ENCODE measurements around the gene CCDC175. TPM values are rescaled to one million over a fixed set of nuclear protein-coding genes. Genes with fewer than 3 reads are reported as not detected.
A peak's percentile ranks its signal among the peaks of the same experiment; 100 is the strongest.

Gene CCDC175
- total RNA-seq, 1 donor from 2014 or later, result not detected

- intact Hi-C loops (cut with DNase I), result no loop called here
- H3K4me3 ChIP-seq, result no peak overlapping the region
- no peaks in the 10 kb centered on the region for H3K27me3 ChIP-seq
- no peak overlapping the region for H3K27ac ChIP-seq
- H3K4me1 ChIP-seq, result no peaks in the 10 kb centered on the region
- H3K36me3 ChIP-seq, result peaks cover 0 to 56% of the 10 kb centered on the region in 2 donors
- no peaks in the 10 kb centered on the region for H3K9me3 ChIP-seq
- TF ChIP-seq POLR2AphosphoS5 (IDR thresholded peaks at IDR 0.05; ENCODE audit: insufficient read depth in 1 of 2, low read depth in 1 of 2) (no peak), CTCF (IDR thresholded peaks at IDR 0.05) (no peak), POLR2A (IDR thresholded peaks at IDR 0.05) (no peak)
- no peak for DNase-seq (ENCODE audit: extremely low spot score in 2 of 2)
Observed at GRCh38 chr14:59474172-59474571, 102.4 kb downstream of the CCDC175 start.

- TF ChIP-seq POLR2A (IDR thresholded peaks at IDR 0.05), result no peak
- no peak for TF ChIP-seq POLR2AphosphoS5 (IDR thresholded peaks at IDR 0.05; ENCODE audit: insufficient read depth in 1 of 2, low read depth in 1 of 2)
- no peak for TF ChIP-seq CTCF (IDR thresholded peaks at IDR 0.05)
Observed at GRCh38 chr14:59465316-59466135, 111.1 kb downstream of the CCDC175 start, which contains the start of gene GPR135. TSS of gene GPR135 (minus strand) at chr14:59465380. CDS start at chr14:59465226, 154 bp downstream.

GRCh38 chr14:59464486-59465315, 111.9 kb downstream of the CCDC175 start:
- H3K27ac ChIP-seq, result peak overlapping the region; percentile 85
- H3K4me1 ChIP-seq, result peaks cover 11% of the 10 kb centered on the region
- DNase-seq (ENCODE audit: extremely low spot score in 2 of 2), result no peak
- intact Hi-C loops (cut with DNase I), result no loop called here
- no peaks in the 10 kb centered on the region for H3K36me3 ChIP-seq
- no peaks in the 10 kb centered on the region for H3K9me3 ChIP-seq
- H3K4me3 ChIP-seq, result peak overlapping the region; percentile 72 to 92
- H3K27me3 ChIP-seq, result no peaks in the 10 kb centered on the region
- TF ChIP-seq POLR2AphosphoS5 (IDR thresholded peaks at IDR 0.05; ENCODE audit: insufficient read depth in 1 of 2, low read depth in 1 of 2) (no peak), CTCF (IDR thresholded peaks at IDR 0.05) (no peak), POLR2A (IDR thresholded peaks at IDR 0.05) (no peak)

More at GRCh38 chr14:59465316-59466135, 111.1 kb downstream of the CCDC175 start, which contains the start of gene GPR135:
- H3K36me3 ChIP-seq, result no peaks in the 10 kb centered on the region
- peaks cover 11% of the 10 kb centered on the region for H3K4me1 ChIP-seq
- H3K9me3 ChIP-seq, result no peaks in the 10 kb centered on the region
- H3K4me3 ChIP-seq, result peak within 1 kb of the TSS; percentile 72 to 92
- no peak for DNase-seq (ENCODE audit: extremely low spot score in 2 of 2)
- H3K27me3 ChIP-seq, result no peaks in the 10 kb centered on the region
- peak within 1 kb of the TSS; percentile 85 for H3K27ac ChIP-seq
- intact Hi-C loops (cut with DNase I), result no loop called here

- TF ChIP-seq CTCF (IDR thresholded peaks at IDR 0.05) (no peak), POLR2A (IDR thresholded peaks at IDR 0.05) (no peak), POLR2AphosphoS5 (IDR thresholded peaks at IDR 0.05; ENCODE audit: insufficient read depth in 1 of 2, low read depth in 1 of 2) (no peak)
- intact Hi-C loops (cut with DNase I), result no loop called here
- Histone ChIP-seq H3K9me3 (no peaks in the 10 kb centered on the region), H3K4me1 (peaks cover 11% of the 10 kb centered on the region), H3K36me3 (no peaks in the 10 kb centered on the region), H3K4me3 (peak overlapping the region; percentile 72 to 92), H3K27me3 (no peaks in the 10 kb centered on the region), H3K27ac (peak overlapping the region; percentile 85)
- no peak for DNase-seq (ENCODE audit: extremely low spot score in 2 of 2)
Observed at GRCh38 chr14:59463787-59464485, 112.7 kb downstream of the CCDC175 start.

All from vagina (tissue), 2 donors.